Mesendoderm (in vitro differentiated cells): ENCODE measurements around the gene RBCK1.

Source experiments
- DNase-seq: peaks from one replicate; pipeline ENCODE4 v3.0.0; 2013
- H2AK5ac ChIP-seq: 2 replicates; pipeline ENCODE4 v1.6.1; 2013; ENCODE audit warnings: low read length, inconsistent platforms
- H2BK120ac ChIP-seq: 2 replicates; pipeline ENCODE4 v1.6.1; 2013; ENCODE audit warnings: low read depth, mild to moderate bottlenecking, low read length, moderate library complexity, mixed read lengths
- H2BK15ac ChIP-seq: replicated peaks from 2 replicates; pipeline ENCODE4 v1.6.1; 2013; ENCODE audit warnings: low read depth, mild to moderate bottlenecking, moderate library complexity
- H2BK5ac ChIP-seq: 2 replicates; pipeline ENCODE4 v1.6.1; 2013; ENCODE audit warnings: low read length, inconsistent platforms
- H3K18ac ChIP-seq: 2 replicates; pipeline ENCODE4 v1.6.1; 2013; ENCODE audit warnings: mild to moderate bottlenecking, low read length, mixed read lengths
- H3K23ac ChIP-seq: one replicate; pipeline ENCODE4 v1.6.1; 2013; ENCODE audit warnings: low read length
- H3K27ac ChIP-seq: 2 replicates; pipeline ENCODE4 v1.5.1; 2013; ENCODE audit warnings: low read depth, mild to moderate bottlenecking, inconsistent platforms, low read length, moderate library complexity
- H3K27me3 ChIP-seq: 2 replicates; pipeline ENCODE4 v1.6.1; 2013; ENCODE audit warnings: low read length, control low read depth, mild to moderate bottlenecking, inconsistent platforms; ENCODE audit not compliant: insufficient read depth, poor library complexity
- H3K36me3 ChIP-seq: 2 replicates; pipeline ENCODE4 v1.6.1; 2013; ENCODE audit warnings: low read length, inconsistent platforms; ENCODE audit not compliant: control insufficient read depth, insufficient read depth
- H3K4ac ChIP-seq: one replicate; pipeline ENCODE4 v1.6.1; 2013; ENCODE audit warnings: low read depth, mild to moderate bottlenecking, low read length, moderate library complexity
- H3K4me1 ChIP-seq: 2 replicates; pipeline ENCODE4 v1.6.1; 2013; ENCODE audit warnings: low read depth, low read length, inconsistent platforms; ENCODE audit not compliant: control insufficient read depth
- H3K4me2 ChIP-seq: 2 replicates; pipeline ENCODE4 v1.6.1; 2013; ENCODE audit warnings: low read length
- H3K4me3 ChIP-seq: 2 replicates; pipeline ENCODE4 v1.5.1; 2013; ENCODE audit warnings: mild to moderate bottlenecking, low read length
- H3K56ac ChIP-seq: one replicate; pipeline ENCODE4 v1.6.1; 2013; ENCODE audit warnings: low read length
- H3K79me1 ChIP-seq: 2 replicates; pipeline ENCODE4 v1.6.1; 2013; ENCODE audit warnings: low read length, inconsistent platforms
- H3K79me2 ChIP-seq: 2 replicates; pipeline ENCODE4 v1.6.1; 2013; ENCODE audit warnings: mild to moderate bottlenecking, low read length; ENCODE audit not compliant: control insufficient read depth, insufficient read depth
- H3K9ac ChIP-seq: 2 replicates; pipeline ENCODE4 v1.6.1; 2013; ENCODE audit warnings: low read length, inconsistent platforms
- H4K5ac ChIP-seq: one replicate; pipeline ENCODE4 v1.6.1; 2013; ENCODE audit warnings: low read length
- H4K8ac ChIP-seq: one replicate; pipeline ENCODE4 v1.6.1; 2013; ENCODE audit warnings: low read depth, mild to moderate bottlenecking, control low read depth, low read length, moderate library complexity
- WGBS: extraction: QIAGEN DNeasy Blood & Tissue Kit; methylation state at CpG from one replicate; pipeline ENCODE4 v1.1.7; 2013; ENCODE audit warnings: low lambda C conversion rate, missing lambda C conversion rate; ENCODE audit not compliant: insufficient coverage; ENCODE audit errors: extremely low coverage; 5-methylcytosine and 5-hydroxymethylcytosine counted together

Gene RBCK1

DNA sequence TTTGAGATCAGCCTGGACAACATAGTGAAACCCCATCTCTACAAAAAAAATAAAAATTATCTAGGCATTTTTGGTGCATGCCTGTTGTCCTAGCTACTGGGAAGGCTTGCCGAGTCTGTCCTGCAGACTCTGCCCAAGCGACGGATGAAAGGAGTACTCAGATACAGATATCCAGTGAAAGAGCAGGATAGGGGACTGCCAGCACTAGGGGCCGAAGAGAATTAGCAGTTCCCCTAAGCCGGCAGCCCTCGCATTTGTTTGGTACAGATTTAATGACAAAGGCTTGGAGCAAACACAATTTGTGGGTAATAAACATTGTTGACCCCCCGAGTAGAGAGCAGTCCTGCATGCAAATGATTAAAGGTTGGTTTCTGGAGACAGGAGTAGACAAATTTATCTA, 59.7 kb downstream of the RBCK1 start:
- no peak for DNase-seq
- H3K79me2 ChIP-seq, result no peaks in the 10 kb centered on the region
- no CpG with 5 or more reads among the region's 7 CpGs for WGBS

DNA sequence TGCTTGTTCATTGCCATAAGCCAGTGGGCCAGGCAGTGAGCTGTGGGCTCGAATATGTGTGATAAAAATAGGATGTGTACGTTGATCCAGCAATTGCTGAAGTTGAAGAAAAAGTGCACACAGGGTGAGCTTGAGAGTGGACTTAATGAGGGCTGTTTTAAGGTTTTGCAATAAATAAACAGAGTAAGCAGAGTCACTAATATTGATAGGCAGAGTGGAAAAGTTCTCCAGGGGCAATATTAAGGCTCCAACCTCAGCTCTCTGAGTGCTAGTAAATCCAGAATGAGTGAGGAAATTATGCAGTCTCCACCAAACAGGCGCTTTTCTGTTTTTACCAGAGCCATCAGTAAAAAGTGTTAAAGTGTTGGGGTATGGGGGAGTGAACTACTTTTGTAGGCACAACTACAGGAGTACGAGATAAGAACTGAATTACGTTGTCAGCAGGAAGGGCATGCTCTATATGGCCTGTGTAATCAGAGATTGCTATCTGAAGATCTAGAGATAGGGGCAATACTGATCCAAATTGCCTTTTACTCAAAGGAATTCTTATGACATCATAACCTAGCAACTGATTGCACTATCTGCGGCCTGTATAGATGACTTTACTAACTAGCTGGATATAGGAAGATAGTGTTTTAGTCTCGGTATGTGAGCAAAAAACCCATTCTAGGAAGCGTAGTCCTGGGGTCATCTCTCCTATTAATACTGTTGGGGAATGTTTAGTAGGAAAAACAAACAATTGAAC, 61.8 kb downstream of the RBCK1 start:
- Histone ChIP-seq H2BK120ac (no peak overlapping the region), H3K23ac (no peak overlapping the region), H4K8ac (no peak overlapping the region), H3K4ac (no peak overlapping the region), H2BK15ac (no peak overlapping the region), H3K18ac (no peak overlapping the region), H3K79me1 (no peaks in the 10 kb centered on the region), H3K36me3 (peaks cover 3% of the 10 kb centered on the region), H3K56ac (no peak overlapping the region), H2AK5ac (no peak overlapping the region), H3K79me2 (no peaks in the 10 kb centered on the region), H3K4me3 (no peak overlapping the region), H3K27ac (no peak overlapping the region), H2BK5ac (no peak overlapping the region), H3K4me1 (no peaks in the 10 kb centered on the region), H3K27me3 (no peaks in the 10 kb centered on the region), H3K4me2 (no peak overlapping the region), H4K5ac (no peak overlapping the region), H3K9ac (no peak overlapping the region)
- no CpG with 5 or more reads among the region's 8 CpGs for WGBS
- DNase-seq, result no peak

More for the DNA sequence above, 59.7 kb downstream of the RBCK1 start:
- H3K27ac ChIP-seq, result no peak overlapping the region
- no peak overlapping the region for H3K56ac ChIP-seq
- no peak overlapping the region for H2BK15ac ChIP-seq
- no peak overlapping the region for H2BK120ac ChIP-seq
- no peak overlapping the region for H3K18ac ChIP-seq
- H3K4me2 ChIP-seq, result no peak overlapping the region
- no peaks in the 10 kb centered on the region for H3K79me1 ChIP-seq
- no peak overlapping the region for H2AK5ac ChIP-seq
- H3K4ac ChIP-seq, result no peak overlapping the region
- H4K8ac ChIP-seq, result no peak overlapping the region
- H3K23ac ChIP-seq, result no peak overlapping the region
- H3K4me1 ChIP-seq, result peaks cover 2% of the 10 kb centered on the region
- H3K9ac ChIP-seq, result no peak overlapping the region
- H3K27me3 ChIP-seq, result no peaks in the 10 kb centered on the region
- H2BK5ac ChIP-seq, result no peak overlapping the region
- H3K36me3 ChIP-seq, result no peaks in the 10 kb centered on the region
- no peak overlapping the region for H3K4me3 ChIP-seq
- no peak overlapping the region for H4K5ac ChIP-seq

DNA sequence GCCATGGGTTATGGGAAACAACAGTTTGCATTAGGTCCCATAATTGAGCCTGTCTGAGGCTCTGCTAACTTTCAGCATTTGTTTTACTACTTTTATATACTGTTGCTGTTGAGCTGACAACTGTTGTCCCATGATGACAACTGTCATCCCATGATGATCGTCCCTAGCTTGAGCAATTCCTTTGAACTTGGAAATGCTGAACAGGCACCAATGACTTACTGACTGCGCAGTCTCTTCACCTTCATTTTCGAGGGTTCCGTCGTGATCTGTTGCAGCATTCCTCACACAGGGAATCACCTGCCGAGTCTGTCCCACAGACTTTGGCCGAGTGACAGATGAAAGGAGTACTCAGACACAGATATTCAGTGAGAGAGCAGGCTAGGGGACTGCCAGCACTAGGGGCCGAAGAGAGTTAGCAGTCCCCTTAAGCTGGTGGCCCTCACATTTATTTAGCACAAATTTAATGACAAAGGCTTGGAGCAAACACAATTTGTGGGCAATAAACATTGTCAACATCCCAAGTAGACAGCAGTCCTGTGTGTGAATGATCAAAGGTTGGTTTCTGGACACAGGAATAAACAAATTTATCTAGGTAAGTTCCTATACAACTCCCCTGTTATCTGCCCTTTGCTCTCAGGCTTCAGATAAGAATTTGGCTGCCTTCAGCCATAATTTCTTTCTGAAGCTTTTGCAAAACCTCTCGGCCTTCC, 64.2 kb downstream of the RBCK1 start:
- H3K4ac ChIP-seq, result no peak overlapping the region
- no peak overlapping the region for H3K9ac ChIP-seq
- whole genome bisulfite sequencing, result no CpG with 5 or more reads among the region's 9 CpGs
- H3K4me1 ChIP-seq, result no peaks in the 10 kb centered on the region
- no peak overlapping the region for H2BK120ac ChIP-seq
- no peaks in the 10 kb centered on the region for H3K27me3 ChIP-seq
- peak; percentile 63 for DNase-seq
- H3K79me2 ChIP-seq, result no peaks in the 10 kb centered on the region
- no peak overlapping the region for H3K27ac ChIP-seq
- no peak overlapping the region for H4K8ac ChIP-seq
- no peak overlapping the region for H3K4me2 ChIP-seq
- no peaks in the 10 kb centered on the region for H3K79me1 ChIP-seq
- no peak overlapping the region for H3K56ac ChIP-seq
- no peak overlapping the region for H2AK5ac ChIP-seq
- H3K4me3 ChIP-seq, result no peak overlapping the region
- no peak overlapping the region for H3K23ac ChIP-seq
- H2BK15ac ChIP-seq, result no peak overlapping the region
- peaks cover 3% of the 10 kb centered on the region for H3K36me3 ChIP-seq
- H2BK5ac ChIP-seq, result no peak overlapping the region
- no peak overlapping the region for H3K18ac ChIP-seq
- H4K5ac ChIP-seq, result no peak overlapping the region

DNA sequence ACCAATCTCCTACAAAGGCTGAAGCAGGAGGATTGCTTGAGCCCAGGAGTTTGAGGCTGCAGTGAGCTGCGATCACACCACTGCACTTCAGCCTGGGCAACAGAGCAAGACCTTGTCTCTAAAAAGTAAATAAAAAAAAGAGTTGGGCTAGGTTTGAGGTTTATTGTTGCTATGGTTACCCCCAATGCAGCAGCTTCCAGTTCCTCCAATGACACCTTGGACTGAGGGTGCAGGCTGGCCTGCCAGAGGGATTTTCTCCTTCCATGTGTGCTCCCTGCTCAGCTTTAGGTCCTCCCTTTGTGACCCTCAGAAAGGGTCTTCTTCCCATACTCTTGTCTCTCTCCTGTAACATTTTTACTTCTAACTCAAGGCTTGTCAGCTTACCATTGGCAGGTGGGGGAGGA, 64.8 kb downstream of the RBCK1 start:
- Histone ChIP-seq H3K4me3 (no peak overlapping the region), H2BK120ac (no peak overlapping the region), H2AK5ac (no peak overlapping the region), H3K27ac (no peak overlapping the region), H2BK5ac (no peak overlapping the region), H4K8ac (no peak overlapping the region), H3K18ac (no peak overlapping the region), H3K23ac (no peak overlapping the region), H3K4me2 (no peak overlapping the region), H3K4me1 (no peaks in the 10 kb centered on the region), H3K79me1 (no peaks in the 10 kb centered on the region), H3K79me2 (no peaks in the 10 kb centered on the region), H4K5ac (no peak overlapping the region), H3K4ac (no peak overlapping the region), H3K56ac (no peak overlapping the region), H2BK15ac (no peak overlapping the region), H3K36me3 (peaks cover 3% of the 10 kb centered on the region), H3K27me3 (no peaks in the 10 kb centered on the region), H3K9ac (no peak overlapping the region)
- no peak for DNase-seq
- WGBS, result no CpG with 5 or more reads among the region's 1 CpG

DNA sequence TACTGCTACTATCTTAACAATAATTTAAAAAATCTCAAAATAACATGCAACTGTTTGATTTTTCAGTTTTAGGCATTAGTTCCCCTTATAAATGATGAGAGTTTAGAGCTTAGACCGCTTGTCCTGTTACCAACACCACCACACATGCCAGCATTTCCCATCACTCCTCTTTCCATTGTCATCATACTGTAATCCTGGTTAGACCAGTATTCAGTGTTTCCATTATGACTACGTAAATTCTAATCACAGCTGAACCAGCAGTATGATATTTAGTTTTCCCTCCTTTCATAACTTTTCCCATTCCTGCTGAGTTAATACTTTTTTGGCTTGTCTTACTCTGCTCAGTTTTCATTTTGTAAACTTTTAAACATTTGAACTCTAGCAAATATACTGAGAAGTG, 66.5 kb downstream of the RBCK1 start:
- no peak overlapping the region for H3K18ac ChIP-seq

More for the DNA sequence above, 66.5 kb downstream of the RBCK1 start:
- H3K56ac ChIP-seq, result no peak overlapping the region
- H2AK5ac ChIP-seq, result no peak overlapping the region
- H2BK5ac ChIP-seq, result no peak overlapping the region
- H3K9ac ChIP-seq, result no peak overlapping the region
- WGBS, result no CpG with 5 or more reads among the region's 2 CpGs
- no peaks in the 10 kb centered on the region for H3K27me3 ChIP-seq
- no peaks in the 10 kb centered on the region for H3K79me2 ChIP-seq
- DNase-seq, result no peak
- no peak overlapping the region for H3K27ac ChIP-seq
- no peak overlapping the region for H2BK120ac ChIP-seq
- no peaks in the 10 kb centered on the region for H3K79me1 ChIP-seq
- H3K4me1 ChIP-seq, result no peaks in the 10 kb centered on the region
- H4K5ac ChIP-seq, result no peak overlapping the region
- H4K8ac ChIP-seq, result no peak overlapping the region
- no peak overlapping the region for H3K4ac ChIP-seq
- no peak overlapping the region for H3K4me3 ChIP-seq
- H3K36me3 ChIP-seq, result peaks cover 4% of the 10 kb centered on the region
- H2BK15ac ChIP-seq, result no peak overlapping the region
- H3K23ac ChIP-seq, result no peak overlapping the region
- H3K4me2 ChIP-seq, result no peak overlapping the region
